Common myeloid progenitor, CD34-positive (primary cell): ENCODE results near the gene PAX3.
A peak's percentile ranks its signal among the peaks of the same experiment; 100 is the strongest.

ENCODE experiments used
- CTCF ChIA-PET: fragments of 350-600 bp; sonication (Branson Sonifier 250); formaldehyde crosslinking; loops from one replicate; lab custom pipeline; 2021; ENCODE audit warnings: antibody characterized with exemption; lab: Charles Lee
- POLR2A ChIA-PET: fragments of 350-600 bp; sonication (Branson Sonifier 250); formaldehyde crosslinking; loops from one replicate; lab custom pipeline; 2021; ENCODE audit warnings: antibody characterized with exemption; lab: Charles Lee
- DNase-seq, 3 donors: peaks; one replicate each; pipeline versions ENCODE4 v3.0.0 to v3.0.0-alpha.2; 2013
- H3K27ac ChIP-seq, 2 experiments: 1 replicate in 1 of 2; 2 replicates in 1 of 2; pipeline ENCODE4 v1.7.0; 2013; ENCODE audit warnings: inconsistent platforms in 2 of 2, low read length in 2 of 2, mild to moderate bottlenecking in 2 of 2, low read depth in 1 of 2, moderate library complexity in 1 of 2; ENCODE audit not compliant: severe bottlenecking in 2 of 2, insufficient read depth in 1 of 2, poor library complexity in 1 of 2
- H3K27me3 ChIP-seq, 5 experiments: replicated peaks in 2 of 5; 1 replicate in 3 of 5; 2 replicates in 2 of 5; pipeline versions ENCODE4 v1.6.1 to v1.7.0; 2013; ENCODE audit warnings: low read length in 4 of 5, mild to moderate bottlenecking in 2 of 5, moderate library complexity in 2 of 5, inconsistent platforms in 1 of 5; ENCODE audit not compliant: insufficient read depth in 5 of 5, control insufficient read depth in 4 of 5
- H3K36me3 ChIP-seq, 4 experiments: 1 replicate in 2 of 4; 2 replicates in 2 of 4; pipeline versions ENCODE4 v1.6.1 to v1.7.0; 2013; ENCODE audit warnings: low read length in 3 of 4, control low read depth in 1 of 4, mild to moderate bottlenecking in 1 of 4; ENCODE audit not compliant: control insufficient read depth in 4 of 4, insufficient read depth in 4 of 4
- H3K4me1 ChIP-seq, 4 experiments: 1 replicate in 3 of 4; 2 replicates in 1 of 4; pipeline versions ENCODE4 v1.6.1 to v1.7.1; 2013; ENCODE audit warnings: low read length in 3 of 4, mild to moderate bottlenecking in 3 of 4, control low read depth in 1 of 4, inconsistent platforms in 1 of 4, moderate library complexity in 1 of 4; ENCODE audit not compliant: control insufficient read depth in 4 of 4, insufficient read depth in 4 of 4; ENCODE audit errors: control extremely low read depth in 1 of 4
- H3K4me3 ChIP-seq, 7 experiments: 1 replicate in 4 of 7; 2 replicates in 3 of 7; pipeline versions ENCODE4 v1.5.1 to v1.7.0; 2013; ENCODE audit warnings: mild to moderate bottlenecking in 7 of 7, low read length in 6 of 7, moderate library complexity in 6 of 7, inconsistent platforms in 2 of 7, low read depth in 2 of 7, control low read depth in 1 of 7; ENCODE audit not compliant: insufficient read depth in 4 of 7, control insufficient read depth in 1 of 7; ENCODE audit errors: extremely low read depth in 1 of 7
- H3K9me3 ChIP-seq, 5 experiments: 1 replicate in 4 of 5; 2 replicates in 1 of 5; pipeline versions ENCODE4 v1.6.1 to v1.7.1; 2013; ENCODE audit warnings: low read length in 4 of 5, mild to moderate bottlenecking in 2 of 5, inconsistent platforms in 1 of 5, low read depth in 1 of 5, moderate library complexity in 1 of 5; ENCODE audit not compliant: control insufficient read depth in 4 of 5, insufficient read depth in 2 of 5; ENCODE audit errors: control extremely low read depth in 1 of 5
- WGBS: methylation state at CpG from one replicate; pipeline ENCODE4 v1.1.5; 2013; ENCODE audit not compliant: insufficient coverage; 5-methylcytosine and 5-hydroxymethylcytosine counted together

Gene PAX3

GRCh38 chr2:222301053-222301795 lies 2.4 kb upstream of the PAX3 start:
- H3K4me1 ChIP-seq, result peaks cover 0 to 44% (median 35%) of the 10 kb centered on the region in 4 experiments
- 7% methylated on average over 32 of the region's 34 CpGs for WGBS
- no peak overlapping the region for H3K27ac ChIP-seq
- H3K4me3 ChIP-seq, result no peak overlapping the region
- H3K9me3 ChIP-seq, result peaks cover 0 to 2% (median 0%) of the 10 kb centered on the region in 5 experiments
- POLR2A ChIA-PET, result no interaction called here
- no peaks in the 10 kb centered on the region for H3K36me3 ChIP-seq
- peaks cover 0 to 100% (median 88%) of the 10 kb centered on the region in 5 experiments for H3K27me3 ChIP-seq
- CTCF ChIA-PET, result interaction anchor here (0.7 to 2.7 kb wide), 7 partner anchors 9 to 311 kb away, joined by 3 to 9 read pairs (median 5); no protein-coding TSS in a partner anchor
- DNase-seq, result no peak

- Histone ChIP-seq H3K36me3 (no peaks in the 10 kb centered on the region), H3K27ac (no peak overlapping the region), H3K4me3 (no peak overlapping the region), H3K9me3 (peaks cover 0 to 2% (median 0%) of the 10 kb centered on the region in 5 experiments), H3K27me3 (peaks cover 0 to 100% (median 86%) of the 10 kb centered on the region in 5 experiments), H3K4me1 (peaks cover 0 to 41% (median 31%) of the 10 kb centered on the region in 4 experiments)
- POLR2A ChIA-PET, result no interaction called here
- no peak for DNase-seq
- CTCF ChIA-PET, result interaction anchor here (0.7 to 2.7 kb wide), 5 partner anchors 9 to 311 kb away, joined by 3 to 9 read pairs (median 4); no protein-coding TSS in a partner anchor
- 6% methylated on average over 10 of the region's 11 CpGs for WGBS
Measured at GRCh38 chr2:222300726-222301052, 1.9 kb upstream of the PAX3 start.

- H3K27me3 ChIP-seq, result peaks cover 0 to 100% (median 85%) of the 10 kb centered on the region in 5 experiments
- no peak for DNase-seq
- POLR2A ChIA-PET, result no interaction called here
- peaks cover 0 to 41% (median 29%) of the 10 kb centered on the region in 4 experiments for H3K4me1 ChIP-seq
- CTCF ChIA-PET, result interaction anchor here (1.2 to 2.7 kb wide), 4 partner anchors 11 to 312 kb away, joined by 3 to 9 read pairs (median 4); no protein-coding TSS in a partner anchor
- no peak overlapping the region for H3K27ac ChIP-seq
- H3K9me3 ChIP-seq, result peaks cover 0 to 2% (median 0%) of the 10 kb centered on the region in 5 experiments
- H3K36me3 ChIP-seq, result no peaks in the 10 kb centered on the region
- no peak overlapping the region for H3K4me3 ChIP-seq
- 7% methylated on average over 17 of the region's 20 CpGs for WGBS
Measured at GRCh38 chr2:222299906-222300725, 1.3 kb upstream of the PAX3 start.

- POLR2A ChIA-PET, result no interaction called here
- CTCF ChIA-PET, result interaction anchor here (1.6 to 3.1 kb wide), 2 partner anchors 10 to 16 kb away, joined by 3 to 10 read pairs; no protein-coding TSS in a partner anchor
- Histone ChIP-seq H3K9me3 (no peaks in the 10 kb centered on the region), H3K36me3 (no peaks in the 10 kb centered on the region), H3K4me3 (no peak overlapping the region), H3K27ac (no peak overlapping the region), H3K4me1 (peaks cover 0 to 33% (median 21%) of the 10 kb centered on the region in 4 experiments), H3K27me3 (peaks cover 0 to 100% (median 70%) of the 10 kb centered on the region in 5 experiments)
- DNase-seq, result no peak
- 4% methylated on average over 13 of the region's 16 CpGs for WGBS
Measured at GRCh38 chr2:222298001-222298310, 842 bp downstream of the PAX3 start.

- Histone ChIP-seq H3K4me1 (peaks cover 0 to 33% (median 21%) of the 10 kb centered on the region in 4 experiments), H3K9me3 (no peaks in the 10 kb centered on the region), H3K27ac (no peak overlapping the region), H3K27me3 (peaks cover 0 to 100% (median 70%) of the 10 kb centered on the region in 5 experiments), H3K4me3 (no peak overlapping the region), H3K36me3 (no peaks in the 10 kb centered on the region)
- 17% methylated on average over 5 of the region's 6 CpGs for WGBS
- no peak for DNase-seq
- POLR2A ChIA-PET, result no interaction called here
- CTCF ChIA-PET, result interaction anchor here (1.6 to 3.1 kb wide), 4 partner anchors 10 to 16 kb away, joined by 3 to 10 read pairs (median 4); no protein-coding TSS in a partner anchor
Measured at GRCh38 chr2:222297600-222297935, 1.2 kb downstream of the PAX3 start.

- peaks cover 3 to 100% (median 71%) of the 10 kb centered on the region in 5 experiments for H3K27me3 ChIP-seq
- H3K4me3 ChIP-seq, result no peak overlapping the region
- peaks cover 0 to 33% (median 21%) of the 10 kb centered on the region in 4 experiments for H3K4me1 ChIP-seq
- no peaks in the 10 kb centered on the region for H3K9me3 ChIP-seq
- POLR2A ChIA-PET, result no interaction called here
- H3K36me3 ChIP-seq, result no peaks in the 10 kb centered on the region
- CTCF ChIA-PET, result interaction anchor here (1.2 to 3.1 kb wide), 7 partner anchors 10 to 25 kb away, joined by 3 to 10 read pairs (median 4); no protein-coding TSS in a partner anchor
- no peak overlapping the region for H3K27ac ChIP-seq
- 7% methylated on average over 21 of the region's 36 CpGs for WGBS
- DNase-seq, result peak; percentile 65 to 81 (median 73)
Measured at GRCh38 chr2:222296911-222297599, 1.7 kb downstream of the PAX3 start.
